ENCODE results near the gene CSNK1G3. TPM values are rescaled to one million over a fixed set of nuclear protein-coding genes. Genes with fewer than 3 reads are reported as not detected.

Gene CSNK1G3
- total RNA-seq, 1 donor from 2014 or later = 27.6 TPM

- no peak overlapping the region for H3K4me3 ChIP-seq
- peaks cover 24% of the 10 kb centered on the region for H3K4me1 ChIP-seq
- DNase-seq = no peak
- H3K36me3 ChIP-seq = peaks cover 24% of the 10 kb centered on the region
- no peak for TF ChIP-seq CTCF (IDR thresholded peaks at IDR 0.05; ENCODE audit: borderline replicate concordance)
- no peaks in the 10 kb centered on the region for H3K9me3 ChIP-seq (replicated peaks)
- H3K27me3 ChIP-seq (ENCODE audit: low read depth) = no peaks in the 10 kb centered on the region
- peak overlapping the region; percentile 75 for H3K27ac ChIP-seq (replicated peaks)
- intact Hi-C loops (cut with micrococcal nuclease) = no loop called here
Measured at GRCh38 chr5:123579410-123579809, 67.4 kb downstream of the CSNK1G3 start.

- Histone ChIP-seq H3K9me3 (replicated peaks) (no peaks in the 10 kb centered on the region), H3K4me3 (no peak overlapping the region), H3K4me1 (peaks cover 24% of the 10 kb centered on the region), H3K27me3 (ENCODE audit: low read depth) (no peaks in the 10 kb centered on the region), H3K36me3 (peaks cover 6% of the 10 kb centered on the region), H3K27ac (replicated peaks) (peak overlapping the region; percentile 0)
- DNase-seq = no peak
- no peak for TF ChIP-seq CTCF (IDR thresholded peaks at IDR 0.05; ENCODE audit: borderline replicate concordance)
- intact Hi-C loops (cut with micrococcal nuclease) = no loop called here
Measured at GRCh38 chr5:123582550-123583285, 70.7 kb downstream of the CSNK1G3 start.

GRCh38 chr5:123585871-123586270 is 73.9 kb downstream of the CSNK1G3 start:
- Histone ChIP-seq H3K4me1 (peaks cover 8% of the 10 kb centered on the region), H3K36me3 (peaks cover 8% of the 10 kb centered on the region), H3K27ac (replicated peaks) (no peak overlapping the region), H3K27me3 (ENCODE audit: low read depth) (no peaks in the 10 kb centered on the region), H3K4me3 (no peak overlapping the region), H3K9me3 (replicated peaks) (no peaks in the 10 kb centered on the region)
- no peak for TF ChIP-seq CTCF (IDR thresholded peaks at IDR 0.05; ENCODE audit: borderline replicate concordance)
- intact Hi-C loops (cut with micrococcal nuclease) = no loop called here
- DNase-seq = no peak

GRCh38 chr5:123594434-123594833 is 82.5 kb downstream of the CSNK1G3 start:
- Histone ChIP-seq H3K4me3 (no peak overlapping the region), H3K27me3 (ENCODE audit: low read depth) (no peaks in the 10 kb centered on the region), H3K36me3 (peaks cover 30% of the 10 kb centered on the region), H3K27ac (replicated peaks) (no peak overlapping the region), H3K9me3 (replicated peaks) (no peaks in the 10 kb centered on the region), H3K4me1 (peaks cover 5% of the 10 kb centered on the region)
- intact Hi-C loops (cut with micrococcal nuclease) = no loop called here
- no peak for DNase-seq
- no peak for TF ChIP-seq CTCF (IDR thresholded peaks at IDR 0.05; ENCODE audit: borderline replicate concordance)

- TF ChIP-seq CTCF (IDR thresholded peaks at IDR 0.05; ENCODE audit: borderline replicate concordance) = no peak
- intact Hi-C loops (cut with micrococcal nuclease) = no loop called here
Measured at GRCh38 chr5:123597018-123597417, 85.0 kb downstream of the CSNK1G3 start.

More at GRCh38 chr5:123597018-123597417, 85.0 kb downstream of the CSNK1G3 start:
- Histone ChIP-seq H3K4me3 (no peak overlapping the region), H3K36me3 (peaks cover 16% of the 10 kb centered on the region), H3K27me3 (ENCODE audit: low read depth) (no peaks in the 10 kb centered on the region), H3K4me1 (peaks cover 5% of the 10 kb centered on the region), H3K9me3 (replicated peaks) (no peaks in the 10 kb centered on the region), H3K27ac (replicated peaks) (no peak overlapping the region)
- no peak for DNase-seq

Data from left ventricle myocardium inferior (tissue), 1 donor.